G401 (cell line): ENCODE results near the gene CD19. TPM values are rescaled to one million over a fixed set of nuclear protein-coding genes. Genes with fewer than 3 reads are reported as not detected.
"Not testable (repeated sequence)": the region's sequence is repeated elsewhere in the genome, so short reads cannot be mapped to it uniquely, and the experiment has no call there.

Source experiments
- DNase-seq: peaks from one replicate; pipeline ENCODE4 v3.0.0-alpha.2; 2015; ENCODE audit warnings: low spot score
- in situ Hi-C: cut with HindIII; loops from 2 replicates; pipeline ENCODE4 v1.10.0; 2016; ENCODE audit warnings: low sequenced_read_pairs, mixed read lengths
- total RNA-seq: library from RNA; depleted of rRNA; stranded (reverse); fragments of >200 nt; shearing (Covaris generic); gene quantifications from 2 replicates; pipeline ENCODE4 v1.2.3, GENCODE V29; 2014

Gene CD19
- total RNA-seq, 1 experiment from 2014 or later = 0.10 TPM

GRCh38 chr16:28904828-28905227 is 26.9 kb upstream of the CD19 start:
- no peak for DNase-seq
- in situ Hi-C loops = no loop called here

DNA sequence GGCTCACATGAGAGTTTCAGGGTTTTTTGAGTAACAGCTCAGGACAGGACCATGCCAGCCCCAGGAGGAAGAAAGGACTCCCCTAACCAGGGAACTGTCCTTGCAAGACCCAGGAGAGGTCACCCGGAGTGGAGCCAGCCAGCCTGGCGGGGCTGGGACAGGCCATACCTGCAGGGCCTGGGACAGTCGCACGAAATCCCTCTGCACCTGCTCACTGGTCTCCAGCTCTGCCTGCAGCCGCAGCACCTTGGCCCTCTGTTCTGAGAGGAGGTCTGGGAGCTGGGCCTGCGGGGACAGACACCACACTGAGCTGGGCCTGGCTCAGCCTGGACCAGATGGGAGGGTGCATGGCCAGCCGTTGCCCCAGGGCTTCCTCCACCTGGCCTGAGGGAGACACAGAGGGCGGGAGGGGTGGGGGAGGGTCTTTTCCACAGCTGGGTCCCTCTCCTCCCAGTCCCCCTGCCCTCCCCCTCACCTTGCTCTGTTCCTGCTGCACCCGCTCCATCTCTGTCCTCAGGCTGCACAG is 26.5 kb upstream of the CD19 start:
- in situ Hi-C loops = no loop called here
- no peak for DNase-seq

GRCh38 chr16:28905800-28906372 is 25.9 kb upstream of the CD19 start:
- DNase-seq = no peak
- in situ Hi-C loops = no loop called here

- in situ Hi-C loops = no loop called here
- DNase-seq = no peak
Observed at GRCh38 chr16:28910086-28911031, 21.4 kb upstream of the CD19 start.

DNA sequence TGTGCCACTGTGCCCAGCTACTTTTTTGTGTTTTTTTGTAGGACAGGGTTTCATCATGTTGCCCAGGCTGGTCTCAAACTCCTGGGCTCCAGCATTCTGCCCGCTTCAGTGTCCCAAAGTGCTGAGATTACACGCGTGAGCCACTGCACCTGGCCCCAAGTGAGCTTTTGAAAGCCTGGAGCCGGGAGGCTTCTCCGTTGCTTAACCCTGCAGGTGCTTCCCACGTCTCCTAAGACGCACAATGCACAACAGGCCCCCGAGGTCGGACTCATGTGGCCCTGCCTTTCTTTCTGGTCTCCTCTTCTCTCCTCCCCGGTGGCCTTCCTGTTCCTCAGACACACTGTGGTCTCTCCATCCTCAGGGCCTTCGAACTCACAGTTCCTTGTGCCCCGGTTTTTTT is 19.2 kb upstream of the CD19 start:
- in situ Hi-C loops = no loop called here

DNA sequence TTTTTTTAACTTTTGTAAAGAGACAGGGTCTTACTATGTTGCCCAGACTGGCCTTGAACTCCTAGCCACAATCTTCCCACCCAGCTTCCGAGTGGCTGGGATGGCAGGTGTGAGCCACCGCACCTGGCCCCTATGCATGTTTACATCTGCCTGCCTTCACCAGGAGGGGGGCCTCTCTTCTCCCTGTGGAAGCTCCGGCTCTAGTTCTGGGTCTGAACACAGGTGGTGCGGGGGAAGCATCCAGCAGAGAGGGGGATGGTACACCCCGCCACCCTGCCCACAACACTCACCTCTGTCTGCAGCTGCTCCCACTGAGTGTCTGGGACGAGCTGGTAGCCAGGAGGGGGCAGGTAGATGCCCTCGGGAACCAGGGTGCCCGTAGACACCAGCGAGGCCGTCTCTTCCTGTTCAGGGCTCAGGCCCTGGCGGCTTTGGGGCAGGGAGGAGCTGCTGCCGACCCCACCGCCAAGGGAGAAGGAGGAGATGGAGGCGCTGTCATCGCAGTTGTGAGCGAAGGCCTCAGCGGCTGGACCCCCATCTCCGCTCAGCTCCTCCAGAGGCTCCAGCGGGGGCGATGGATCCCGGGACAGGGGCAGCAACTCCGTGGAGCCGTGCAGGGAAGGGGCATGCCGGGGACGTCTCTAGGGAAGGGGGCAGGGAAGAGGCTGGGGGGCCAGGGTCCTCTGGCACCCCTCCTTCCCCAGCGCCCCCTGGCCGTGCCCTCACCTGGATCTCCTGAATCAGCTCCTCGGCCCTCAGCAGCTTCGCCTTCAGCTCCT is 17.6 kb upstream of the CD19 start:
- no peak for DNase-seq

More for the DNA sequence above, 19.2 kb upstream of the CD19 start:
- no peak for DNase-seq

DNA sequence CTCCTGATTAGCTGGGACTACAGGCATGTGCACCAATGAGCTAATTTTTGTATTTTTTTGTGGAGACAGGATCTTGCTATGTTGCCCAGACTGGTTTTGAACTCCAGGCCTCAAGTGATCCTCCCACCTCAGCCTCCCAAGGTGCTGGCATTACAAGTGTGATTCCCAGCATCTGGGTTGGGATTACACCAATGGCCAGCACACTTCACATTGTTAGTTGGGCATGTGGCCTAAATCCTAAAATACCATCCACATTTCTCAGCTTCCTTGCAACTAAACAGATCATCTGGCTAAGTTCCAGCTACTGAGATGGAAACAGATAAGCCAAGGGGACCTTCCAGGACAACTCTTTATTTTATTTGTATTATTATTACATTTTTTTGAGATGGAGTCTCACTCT is 16.6 kb upstream of the CD19 start:
- no peak for DNase-seq
- in situ Hi-C loops = no loop called here

More for the DNA sequence above, 17.6 kb upstream of the CD19 start:
- in situ Hi-C loops = no loop called here

DNA sequence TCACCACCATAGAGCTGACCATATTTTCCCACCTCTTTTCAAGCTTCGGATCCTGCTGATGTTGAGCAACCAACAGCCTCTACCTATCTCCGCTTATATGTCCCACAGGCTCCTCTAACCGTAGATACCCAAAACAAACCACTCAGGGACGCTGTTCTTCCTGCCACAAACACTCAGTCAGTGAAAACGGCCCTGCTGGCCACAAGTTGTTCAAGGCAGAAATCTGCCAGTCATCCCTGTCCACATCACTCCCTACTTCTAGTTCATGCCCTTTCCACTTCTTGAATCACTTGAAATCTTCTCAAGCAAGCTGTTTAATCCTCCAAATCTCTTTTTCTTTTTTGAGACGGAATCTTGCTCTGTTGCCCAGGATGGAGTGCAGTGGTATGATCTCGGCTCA is 14.7 kb upstream of the CD19 start:
- in situ Hi-C loops = no loop called here

DNA sequence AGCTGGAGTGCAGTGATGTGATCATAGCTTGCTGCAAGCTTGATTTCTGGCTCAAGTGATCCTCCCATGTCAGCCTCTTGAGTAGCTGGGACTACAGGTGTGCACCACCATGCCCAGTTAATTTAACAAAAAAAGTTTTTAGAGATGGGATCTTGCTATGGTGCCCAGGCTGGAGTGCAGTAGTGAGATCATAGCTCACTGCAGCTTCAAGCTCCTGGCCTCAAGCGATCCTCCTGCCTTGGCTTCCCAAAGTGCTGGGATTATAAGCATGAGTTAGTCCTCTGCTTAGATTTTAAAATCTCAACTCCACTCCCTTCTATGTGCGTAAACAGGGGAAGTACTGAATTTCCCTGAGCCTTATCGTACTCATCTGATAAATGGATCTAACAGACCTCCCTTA is 13.1 kb upstream of the CD19 start:
- no peak for DNase-seq
- in situ Hi-C loops = no loop called here

More for the DNA sequence above, 14.7 kb upstream of the CD19 start:
- DNase-seq = no peak

DNA sequence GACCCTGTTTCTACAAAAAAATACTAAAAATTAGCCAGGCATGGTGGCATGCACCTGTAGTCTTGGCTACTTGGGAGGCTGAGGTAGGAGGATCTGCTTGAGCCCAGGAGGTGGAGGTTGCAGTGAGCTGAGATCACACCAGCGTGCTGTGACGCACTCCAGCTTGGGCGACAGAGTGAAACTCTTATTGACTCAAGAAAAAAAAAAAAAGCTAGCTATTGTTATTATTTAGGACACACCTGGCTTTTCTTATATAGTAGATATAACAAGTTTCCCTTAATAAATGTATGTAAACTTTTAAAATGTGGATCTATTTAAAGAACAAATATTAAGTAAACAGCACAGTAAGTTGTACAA is 8.6 kb upstream of the CD19 start:
- in situ Hi-C loops = no loop called here
- no peak for DNase-seq

GRCh38 chr16:28923652-28924398 is 7.9 kb upstream of the CD19 start:
- DNase-seq = no peak
- in situ Hi-C loops = no loop called here

- in situ Hi-C loops = no loop called here
- no peak for DNase-seq
Observed at GRCh38 chr16:28924399-28924761, 7.4 kb upstream of the CD19 start.

- in situ Hi-C loops = no loop called here
- DNase-seq = peak; percentile 91
Observed at GRCh38 chr16:28924762-28925385, 6.9 kb upstream of the CD19 start, which contains the start of gene RABEP2. Gene RABEP2 (minus strand): TSS chr16:28925238. CDS start chr16:28925163, 75 bp downstream.

DNA sequence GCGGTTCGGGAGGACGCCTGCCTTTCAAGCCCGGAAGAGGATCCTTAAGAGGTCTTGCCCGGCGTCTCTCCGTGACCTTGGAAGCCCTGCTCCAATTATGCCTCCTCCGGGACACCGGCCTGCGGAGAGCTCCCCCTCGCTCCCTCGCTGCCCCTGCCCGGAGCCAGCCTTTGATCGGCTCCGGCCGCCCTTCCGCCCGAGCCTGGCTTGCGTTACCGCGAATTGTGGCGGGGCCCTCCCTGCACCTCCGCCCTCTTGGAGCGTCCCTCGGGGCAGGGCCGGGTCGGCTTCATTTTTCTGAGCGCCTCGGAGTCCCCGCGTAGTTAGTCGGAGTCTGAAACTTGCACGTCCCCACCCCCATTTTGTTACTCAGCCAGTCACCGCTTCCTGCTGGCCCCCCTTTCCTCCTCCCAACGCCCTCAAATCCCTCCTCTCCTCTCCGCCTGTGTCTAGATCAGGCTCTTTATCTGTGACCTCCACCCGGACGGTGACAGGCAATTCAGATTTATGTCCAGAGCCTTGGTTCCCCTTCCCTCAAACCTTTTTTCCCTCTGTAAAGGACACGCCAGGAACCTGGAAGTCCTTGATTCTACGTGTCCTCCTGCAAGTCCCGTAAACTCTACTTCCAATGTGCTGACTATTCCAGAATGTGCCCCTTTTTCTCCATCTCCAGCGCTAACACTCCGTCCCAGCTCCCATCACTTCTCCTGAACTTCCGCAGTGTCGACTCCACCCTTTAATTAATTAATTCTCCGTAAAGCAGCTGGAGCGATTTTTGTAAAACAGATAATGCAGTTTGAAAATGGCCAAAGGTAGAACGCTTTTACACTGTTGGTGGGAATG is 6.2 kb upstream of the CD19 start:
- DNase-seq = peak; percentile 59
- in situ Hi-C loops = no loop called here

- in situ Hi-C loops, DNase-seq: not testable (repeated sequence)
Observed at GRCh38 chr16:28926284-28926683, 5.5 kb upstream of the CD19 start.

- DNase-seq = no peak
- in situ Hi-C loops = no loop called here
Observed at GRCh38 chr16:28927815-28928214, 4.0 kb upstream of the CD19 start.

GRCh38 chr16:28930203-28930602 is 1.6 kb upstream of the CD19 start:
- DNase-seq = no peak
- in situ Hi-C loops = no loop called here

DNA sequence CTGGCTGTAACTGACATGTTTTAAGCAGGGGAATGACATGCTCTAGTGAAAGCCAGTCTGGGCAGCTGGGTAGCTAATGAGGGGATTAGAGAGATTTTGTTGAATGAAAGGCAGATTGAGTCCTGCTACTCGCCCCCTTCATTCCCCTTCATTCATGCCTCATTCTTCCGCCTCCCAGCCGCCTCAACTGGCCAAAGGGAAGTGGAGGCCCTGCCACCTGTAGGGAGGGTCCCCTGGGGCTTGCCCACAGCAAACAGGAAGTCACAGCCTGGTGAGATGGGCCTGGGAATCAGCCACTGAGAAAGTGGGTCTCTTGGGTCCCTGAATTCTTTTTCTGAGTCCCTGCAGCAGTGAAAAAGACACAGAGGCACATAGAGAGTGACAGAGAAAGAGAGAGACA is 1.1 kb upstream of the CD19 start:
- in situ Hi-C loops = no loop called here

More for the DNA sequence above, 1.1 kb upstream of the CD19 start:
- no peak for DNase-seq
